ENCODE data around the gene NUP210. TPM values are rescaled to one million over a fixed set of nuclear protein-coding genes. Genes with fewer than 3 reads are reported as not detected.
"Not testable (repeated sequence)": the region's sequence is repeated elsewhere in the genome, so short reads cannot be mapped to it uniquely, and the experiment has no call there.

Gene NUP210
- polyA plus RNA-seq, 3 donors, result 0.67 to 4.5 (median 1.4) TPM

DNA sequence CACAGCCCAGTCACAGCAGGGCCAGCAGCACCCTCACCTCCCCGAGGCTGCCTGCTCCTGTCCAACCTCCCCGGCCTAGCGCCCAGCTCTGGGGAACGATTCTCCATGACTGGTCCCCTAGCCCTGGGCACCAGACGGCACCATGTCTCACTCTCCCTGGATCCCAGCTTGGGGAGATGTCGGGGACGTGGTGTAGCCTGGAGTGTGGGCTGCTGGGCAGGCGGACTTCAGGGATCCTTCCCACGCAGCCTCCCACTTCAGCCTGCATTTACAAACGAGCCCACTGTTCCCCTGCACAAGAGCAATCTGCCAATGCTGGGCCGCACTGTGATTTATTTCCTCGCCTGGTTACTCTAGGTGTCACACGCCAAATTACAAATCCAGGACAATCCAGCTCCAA lies 31.3 kb downstream of the NUP210 start:
- no peak overlapping the region for H3K27ac ChIP-seq (ENCODE audit: low read depth, low read length)
- WGBS, 3 donors, result 92 to 96% (median 92%) methylated on average over 13 of the region's 13 CpGs

DNA sequence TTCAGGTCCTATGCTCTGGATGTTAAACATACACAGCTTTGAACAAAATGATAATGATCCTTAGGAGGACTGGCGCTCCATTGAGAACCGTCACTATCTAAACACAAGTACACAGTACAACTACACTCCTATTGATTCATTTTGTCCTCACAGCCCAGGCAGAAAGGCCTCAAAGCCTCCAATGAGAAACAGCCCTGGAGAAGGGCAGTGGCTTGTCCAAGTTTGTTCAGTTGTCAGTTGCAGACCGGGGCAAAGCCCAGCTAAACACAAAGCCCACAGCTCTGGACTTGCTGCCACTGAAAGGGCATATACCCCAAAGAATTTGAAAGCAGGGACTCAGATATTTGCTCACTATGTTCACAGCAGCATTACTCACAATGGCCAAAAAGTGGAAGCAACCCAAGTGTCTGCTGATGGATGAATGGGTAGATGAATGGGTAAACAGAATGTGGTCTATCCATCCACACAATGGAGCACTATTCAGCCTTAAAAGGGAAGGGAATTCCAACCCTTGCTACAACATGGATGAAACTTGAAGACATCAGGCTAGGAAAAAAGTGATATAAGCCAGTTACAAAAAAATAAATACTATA lies 34.7 kb downstream of the NUP210 start:
- 58 to 95% (median 63%) methylated on average over 3 of the region's 3 CpGs for WGBS, 3 donors
- no peak overlapping the region for H3K27ac ChIP-seq (ENCODE audit: low read depth, low read length)

DNA sequence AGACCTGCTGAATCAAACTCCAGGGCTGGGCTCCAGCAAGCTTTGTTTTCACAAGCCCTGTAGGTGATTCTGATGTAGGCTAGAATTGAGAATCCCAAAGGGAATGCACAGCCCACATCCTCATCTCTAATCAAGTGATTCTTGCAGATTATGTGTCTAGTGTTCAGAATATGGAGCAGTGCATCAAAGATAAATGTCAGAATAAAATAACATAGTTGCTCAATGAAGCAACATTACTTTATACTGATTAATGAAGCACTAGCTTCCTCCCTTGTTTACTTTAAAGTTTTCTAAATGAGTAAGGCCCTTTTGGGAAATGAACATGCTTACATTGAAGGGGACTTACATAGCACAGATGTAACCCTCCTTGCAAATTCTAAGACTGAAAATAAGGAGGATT lies 39.2 kb downstream of the NUP210 start:
- no peak overlapping the region for H3K27ac ChIP-seq (ENCODE audit: low read depth, low read length)

- H3K27ac ChIP-seq (ENCODE audit: low read depth, low read length), result no peak overlapping the region
- WGBS, 3 donors, result 61 to 77% (median 69%) methylated on average over 20 of the region's 20 CpGs
Measured at GRCh38 chr3:13379201-13379830, 40.8 kb downstream of the NUP210 start.

- H3K27ac ChIP-seq (ENCODE audit: low read depth, low read length), result no peak overlapping the region
- 91 to 98% (median 94%) methylated on average over 5 of the region's 5 CpGs for WGBS, 3 donors
Measured at GRCh38 chr3:13378155-13378554, 42.0 kb downstream of the NUP210 start.

GRCh38 chr3:13377741-13378140 lies 42.4 kb downstream of the NUP210 start:
- not testable (repeated sequence) for H3K27ac ChIP-seq (ENCODE audit: low read depth, low read length)
- WGBS, 3 donors, result 95 to 100% (median 97%) methylated on average over 2 of the region's 2 CpGs

GRCh38 chr3:13377021-13377420 lies 43.1 kb downstream of the NUP210 start:
- H3K27ac ChIP-seq (ENCODE audit: low read depth, low read length), result no peak overlapping the region
- 93 to 96% (median 94%) methylated on average over 14 of the region's 14 CpGs for WGBS, 3 donors

DNA sequence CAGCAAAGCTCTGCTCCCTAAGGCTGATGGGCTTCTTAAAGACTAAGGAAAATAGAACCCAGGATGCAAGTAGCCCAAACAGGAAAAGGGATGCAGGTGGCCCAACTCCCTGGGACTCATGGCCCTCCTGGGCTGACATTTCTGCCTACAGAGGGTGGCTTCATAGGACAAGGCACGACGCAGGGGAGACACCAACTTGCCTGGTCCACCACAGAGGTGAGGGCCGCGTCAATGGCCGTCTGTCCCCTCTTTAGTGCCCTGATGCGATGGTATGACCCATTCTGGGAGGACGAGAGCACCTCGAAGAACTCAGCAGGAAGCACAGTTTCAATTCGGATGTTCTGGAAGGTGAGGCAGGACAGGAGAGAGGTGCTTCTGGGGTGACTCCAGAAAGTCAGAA lies 44.0 kb downstream of the NUP210 start:
- H3K27ac ChIP-seq (ENCODE audit: low read depth, low read length), result no peak overlapping the region
- WGBS, 3 donors, result 93 to 98% (median 96%) methylated on average over 9 of the region's 9 CpGs

- H3K27ac ChIP-seq (ENCODE audit: low read depth, low read length), result no peak overlapping the region
- WGBS, 3 donors, result 86 to 89% (median 86%) methylated on average over 10 of the region's 10 CpGs
Measured at GRCh38 chr3:13375464-13375863, 44.7 kb downstream of the NUP210 start.

DNA sequence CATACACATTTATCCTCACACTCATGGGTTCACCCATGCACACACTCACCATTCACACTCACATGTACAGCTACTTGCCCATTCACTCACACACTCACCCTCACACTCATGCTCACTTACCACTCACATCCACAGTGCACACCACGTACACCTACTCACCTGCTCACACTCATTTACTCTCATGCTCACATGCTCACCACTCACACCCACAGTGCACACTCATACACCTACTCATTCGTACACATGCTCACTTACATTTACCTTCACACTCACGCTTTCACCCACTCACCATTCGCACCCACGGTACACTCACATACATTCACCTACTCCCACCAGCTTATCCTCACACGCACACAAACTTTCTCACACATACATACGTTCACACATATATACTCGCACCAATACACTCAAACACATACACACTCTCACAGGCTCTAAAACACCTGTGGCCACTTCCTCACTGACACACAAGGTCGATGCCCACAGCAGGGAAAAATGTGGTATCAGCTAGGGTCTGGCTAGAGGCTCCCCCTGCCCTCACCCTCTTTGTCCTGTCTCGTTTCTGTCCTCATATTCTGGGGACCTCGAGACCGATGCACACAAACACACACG lies 46.0 kb downstream of the NUP210 start:
- no peak overlapping the region for H3K27ac ChIP-seq (ENCODE audit: low read depth, low read length)
- WGBS, 3 donors, result 90 to 94% (median 93%) methylated on average over 13 of the region's 13 CpGs

DNA sequence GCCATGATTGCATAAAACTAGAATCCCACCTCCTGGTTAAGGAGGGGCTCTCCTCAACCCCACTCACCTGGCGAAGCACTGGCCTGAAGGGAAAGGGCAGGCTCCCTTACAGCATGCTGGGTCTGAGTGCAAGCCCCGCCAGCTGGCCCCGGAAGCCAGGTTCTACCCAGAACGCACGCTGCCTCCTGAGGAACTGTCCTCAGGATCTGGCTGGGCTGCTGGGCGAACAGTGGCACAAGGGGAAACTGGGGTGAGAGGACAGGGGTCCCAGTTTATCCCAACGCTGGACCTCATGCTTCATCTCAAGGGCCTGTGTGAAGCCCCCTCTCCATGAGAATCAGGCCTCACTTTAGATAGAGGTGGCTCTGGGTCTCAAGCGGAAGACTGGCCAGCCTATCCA lies 47.5 kb downstream of the NUP210 start:
- H3K27ac ChIP-seq (ENCODE audit: low read depth, low read length), result no peak overlapping the region
- 93 to 97% (median 96%) methylated on average over 8 of the region's 8 CpGs for WGBS, 3 donors

DNA sequence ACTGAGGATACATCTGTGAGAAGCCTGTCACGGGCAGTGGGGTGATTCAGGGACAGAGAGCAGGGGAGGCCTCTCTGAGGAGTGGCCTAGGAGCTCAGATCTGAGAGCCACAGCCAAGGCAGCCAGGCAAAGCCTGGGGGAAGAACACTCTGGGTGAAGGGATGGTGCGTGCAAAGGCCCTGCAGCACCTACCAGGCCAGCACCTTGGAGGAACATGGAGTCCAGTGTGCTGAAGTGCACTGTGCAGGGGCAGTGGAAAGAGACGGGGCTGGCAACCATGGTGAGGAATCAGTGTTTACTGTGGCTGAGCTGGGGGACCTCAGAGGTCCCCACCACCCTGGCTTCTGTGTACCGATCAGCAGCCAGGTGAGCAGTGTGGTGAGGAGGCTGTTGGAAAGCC lies 48.0 kb downstream of the NUP210 start:
- no peak overlapping the region for H3K27ac ChIP-seq (ENCODE audit: low read depth, low read length)
- WGBS, 3 donors, result 90 to 94% (median 91%) methylated on average over 4 of the region's 4 CpGs

DNA sequence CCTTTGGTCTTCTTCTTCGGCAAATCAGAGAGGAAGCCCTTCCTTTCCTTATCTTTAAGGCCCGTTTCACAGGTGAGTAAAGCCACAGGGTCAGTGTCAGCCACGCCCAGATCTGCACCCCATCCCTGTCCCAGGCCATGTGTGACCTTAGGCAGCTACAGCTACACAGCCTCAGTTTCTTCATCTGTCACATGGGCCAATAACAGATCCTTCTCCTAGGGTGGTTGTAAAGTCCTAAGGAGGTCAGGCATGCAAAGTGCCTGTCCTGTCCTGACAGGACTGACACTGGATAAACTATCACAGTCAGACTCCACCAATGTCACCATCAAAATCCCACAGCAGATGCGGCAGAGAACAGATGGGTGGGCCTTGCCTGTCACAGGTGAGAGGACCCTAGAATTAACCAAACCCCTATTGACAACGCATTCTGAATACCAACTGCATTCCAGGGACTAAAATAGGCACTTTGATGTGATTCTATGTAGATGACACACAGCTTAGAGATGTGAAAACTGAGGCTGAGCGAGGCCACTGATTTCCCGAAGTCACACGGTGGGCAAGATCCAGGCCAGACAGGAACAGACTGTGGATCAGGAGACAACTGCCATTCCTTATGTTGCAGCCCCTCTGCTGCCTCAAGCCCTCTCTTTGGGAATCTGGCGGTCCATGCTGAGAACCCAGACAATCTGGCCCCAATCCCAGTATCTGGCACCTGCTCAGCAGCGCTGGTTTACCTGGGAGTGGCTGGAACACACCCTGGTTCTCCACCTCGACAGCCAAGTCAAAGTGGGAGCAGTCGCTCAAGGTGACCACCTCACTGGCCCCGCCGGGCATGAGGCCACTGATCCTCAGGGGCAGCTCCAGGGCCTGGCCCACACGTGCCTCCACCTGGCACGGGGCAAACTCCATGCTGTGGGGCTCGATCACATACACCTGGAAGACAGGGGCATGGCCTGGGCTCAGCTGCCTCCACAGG lies 48.7 kb downstream of the NUP210 start:
- WGBS, 3 donors, result 86 to 91% (median 89%) methylated on average over 17 of the region's 17 CpGs

GRCh38 chr3:13370609-13371008 lies 49.5 kb downstream of the NUP210 start:
- 71 to 88% (median 77%) methylated on average over 10 of the region's 10 CpGs for WGBS, 3 donors
- no peak overlapping the region for H3K27ac ChIP-seq (ENCODE audit: low read depth, low read length)

More for the DNA sequence above, 48.7 kb downstream of the NUP210 start:
- no peak overlapping the region for H3K27ac ChIP-seq (ENCODE audit: low read depth, low read length)

- H3K27ac ChIP-seq (ENCODE audit: low read depth, low read length), result no peak overlapping the region
- WGBS, 3 donors, result 62 to 75% (median 64%) methylated on average over 3 of the region's 3 CpGs
Measured at GRCh38 chr3:13370055-13370454, 50.1 kb downstream of the NUP210 start.

GRCh38 chr3:13368834-13369233 lies 51.3 kb downstream of the NUP210 start:
- H3K27ac ChIP-seq (ENCODE audit: low read depth, low read length), result no peak overlapping the region

GRCh38 chr3:13367728-13368127 lies 52.4 kb downstream of the NUP210 start:
- H3K27ac ChIP-seq (ENCODE audit: low read depth, low read length), result no peak overlapping the region
- 69 to 85% (median 77%) methylated on average over 7 of the region's 7 CpGs for WGBS, 3 donors

More at GRCh38 chr3:13368834-13369233, 51.3 kb downstream of the NUP210 start:
- WGBS, 3 donors, result 95 to 96% (median 95%) methylated on average over 6 of the region's 6 CpGs

DNA sequence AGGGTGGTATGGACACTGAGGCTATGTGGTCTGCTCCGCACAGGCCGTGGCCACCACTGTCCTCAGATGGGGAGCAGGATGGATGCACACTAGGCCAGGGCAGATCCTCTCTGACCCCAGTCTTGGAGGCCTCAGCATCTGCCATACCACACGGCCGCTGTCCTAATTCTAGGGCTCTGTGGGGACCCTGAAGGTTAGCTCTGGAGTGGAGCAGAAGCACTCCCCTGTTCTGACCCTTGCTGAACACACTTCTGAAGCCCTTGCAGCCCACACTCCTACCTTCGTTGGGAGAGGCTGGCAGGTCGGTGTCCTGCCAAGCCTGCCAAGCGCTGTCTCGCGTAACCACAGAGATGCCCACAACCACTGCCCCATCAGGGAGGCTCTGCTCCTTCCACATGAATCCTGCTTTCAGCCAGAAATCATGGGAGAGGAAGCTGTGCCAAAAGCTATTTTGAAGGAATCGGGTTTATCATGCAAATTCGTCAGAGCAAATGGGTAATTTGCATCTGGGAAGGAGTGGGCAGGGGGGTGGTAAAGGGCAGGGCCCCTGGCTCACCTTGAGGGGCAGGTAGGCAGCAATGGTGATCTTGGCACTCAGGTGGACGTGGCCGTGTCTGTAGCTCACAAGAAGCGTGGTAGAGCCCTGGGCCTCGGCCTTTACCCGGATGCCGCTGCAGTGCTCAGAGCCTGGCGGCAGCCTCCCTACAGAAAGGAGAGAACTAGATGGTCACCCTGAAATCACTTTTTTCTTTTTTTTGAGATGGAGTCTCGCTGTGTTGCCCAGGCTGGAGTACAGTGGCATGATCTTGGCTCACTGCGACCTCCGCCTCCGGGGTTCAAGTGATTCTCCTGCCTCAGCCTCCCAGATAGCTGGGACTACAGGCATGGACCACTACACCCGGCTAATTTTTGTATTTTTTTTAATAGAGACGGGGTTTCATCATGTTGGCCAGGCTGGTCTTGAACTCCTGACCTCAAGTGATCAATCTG lies 54.4 kb downstream of the NUP210 start:
- no peak overlapping the region for H3K27ac ChIP-seq (ENCODE audit: low read depth, low read length)
- WGBS, 3 donors, result 92 to 96% (median 95%) methylated on average over 22 to 24 of the region's 24 CpGs
